ENCODE results near the gene PANK2. TPM values are rescaled to one million over a fixed set of nuclear protein-coding genes. Genes with fewer than 3 reads are reported as not detected.
A peak's percentile ranks its signal among the peaks of the same experiment; 100 is the strongest.
"Not testable (repeated sequence)": the region's sequence is repeated elsewhere in the genome, so short reads cannot be mapped to it uniquely, and the experiment has no call there.

Gene PANK2
- total RNA-seq, 1 donor from 2014 or later, result 53.7 TPM

GRCh38 chr20:3894796-3895195, 5.6 kb downstream of the PANK2 start:
- DNase-seq (ENCODE audit: low spot score), result no peak
- H3K4me3 Mint-ChIP-seq (ENCODE audit: unreplicated experiment), result no peak overlapping the region
- no peaks in the 10 kb centered on the region for H3K9me3 Mint-ChIP-seq (ENCODE audit: unreplicated experiment)
- peaks cover 41% of the 10 kb centered on the region for H3K4me1 Mint-ChIP-seq (ENCODE audit: unreplicated experiment)
- peaks cover 9% of the 10 kb centered on the region for H3K27me3 Mint-ChIP-seq (ENCODE audit: unreplicated experiment)
- H3K27ac Mint-ChIP-seq (ENCODE audit: unreplicated experiment), result peak overlapping the region; percentile 67
- peaks cover 20% of the 10 kb centered on the region for H3K36me3 Mint-ChIP-seq (ENCODE audit: low read depth, unreplicated experiment)
- no peak for TF ChIP-seq CTCF (IDR thresholded peaks at IDR 0.05; ENCODE audit: unreplicated experiment)

- Mint-ChIP-seq H3K36me3 (ENCODE audit: low read depth, unreplicated experiment) (peaks cover 10% of the 10 kb centered on the region), H3K27ac (ENCODE audit: unreplicated experiment) (no peak overlapping the region), H3K4me1 (ENCODE audit: unreplicated experiment) (peaks cover 38% of the 10 kb centered on the region)
Observed at GRCh38 chr20:3896302-3896701, 7.1 kb downstream of the PANK2 start.

GRCh38 chr20:3896853-3897583, 7.8 kb downstream of the PANK2 start:
- no peak for DNase-seq (ENCODE audit: low spot score)
- Mint-ChIP-seq H3K36me3 (ENCODE audit: low read depth, unreplicated experiment) (peaks cover 10% of the 10 kb centered on the region), H3K27me3 (ENCODE audit: unreplicated experiment) (no peaks in the 10 kb centered on the region), H3K4me3 (ENCODE audit: unreplicated experiment) (peak overlapping the region; percentile 2), H3K4me1 (ENCODE audit: unreplicated experiment) (peaks cover 34% of the 10 kb centered on the region), H3K27ac (ENCODE audit: unreplicated experiment) (peak overlapping the region; percentile 13), H3K9me3 (ENCODE audit: unreplicated experiment) (no peaks in the 10 kb centered on the region)
- TF ChIP-seq CTCF (IDR thresholded peaks at IDR 0.05; ENCODE audit: unreplicated experiment), result no peak

More at GRCh38 chr20:3896302-3896701, 7.1 kb downstream of the PANK2 start:
- no peaks in the 10 kb centered on the region for H3K9me3 Mint-ChIP-seq (ENCODE audit: unreplicated experiment)
- no peak for DNase-seq (ENCODE audit: low spot score)
- H3K27me3 Mint-ChIP-seq (ENCODE audit: unreplicated experiment), result no peaks in the 10 kb centered on the region
- TF ChIP-seq CTCF (IDR thresholded peaks at IDR 0.05; ENCODE audit: unreplicated experiment), result no peak
- H3K4me3 Mint-ChIP-seq (ENCODE audit: unreplicated experiment), result no peak overlapping the region

- H3K4me3 Mint-ChIP-seq (ENCODE audit: unreplicated experiment); H3K27me3 Mint-ChIP-seq (ENCODE audit: unreplicated experiment): not testable (repeated sequence)
Observed at GRCh38 chr20:3898181-3898580, 9.0 kb downstream of the PANK2 start.

GRCh38 chr20:3898639-3899038, 9.5 kb downstream of the PANK2 start:
- DNase-seq (ENCODE audit: low spot score), result no peak
- H3K4me3 Mint-ChIP-seq (ENCODE audit: unreplicated experiment), result no peak overlapping the region
- peaks cover 22% of the 10 kb centered on the region for H3K4me1 Mint-ChIP-seq (ENCODE audit: unreplicated experiment)
- peak overlapping the region; percentile 57 for H3K27ac Mint-ChIP-seq (ENCODE audit: unreplicated experiment)
- no peaks in the 10 kb centered on the region for H3K9me3 Mint-ChIP-seq (ENCODE audit: unreplicated experiment)
- peaks cover 7% of the 10 kb centered on the region for H3K36me3 Mint-ChIP-seq (ENCODE audit: low read depth, unreplicated experiment)
- H3K27me3 Mint-ChIP-seq (ENCODE audit: unreplicated experiment), result no peaks in the 10 kb centered on the region
- no peak for TF ChIP-seq CTCF (IDR thresholded peaks at IDR 0.05; ENCODE audit: unreplicated experiment)

More at GRCh38 chr20:3898181-3898580, 9.0 kb downstream of the PANK2 start:
- peaks cover 24% of the 10 kb centered on the region for H3K4me1 Mint-ChIP-seq (ENCODE audit: unreplicated experiment)
- DNase-seq (ENCODE audit: low spot score); H3K9me3 Mint-ChIP-seq (ENCODE audit: unreplicated experiment); H3K27ac Mint-ChIP-seq (ENCODE audit: unreplicated experiment); H3K36me3 Mint-ChIP-seq (ENCODE audit: low read depth, unreplicated experiment): not testable (repeated sequence)
